ENCODE results near the gene TFG.

GRCh38 chr3:100759950-100760349 is 50.7 kb downstream of the TFG start:
- TF ChIP-seq POLR2A (IDR thresholded peaks at IDR 0.05; ENCODE audit: low read depth, low read length), result no peak
- no peak for TF ChIP-seq CTCF (IDR thresholded peaks at IDR 0.05 in 2 of 3, conservative IDR thresholded peaks at IDR 0.05 in 1 of 3; ENCODE audit: control insufficient read depth in 2 of 3, extremely low read depth in 1 of 3, insufficient read depth in 1 of 3, low read depth in 3 of 3, low read length in 3 of 3)
- TF ChIP-seq E2F4 (IDR thresholded peaks at IDR 0.05; ENCODE audit: low read depth, low read length), result no peak
- no peak for TF ChIP-seq SREBF2 (IDR thresholded peaks at IDR 0.05; ENCODE audit: low read length)
- TF ChIP-seq ZNF622 (IDR thresholded peaks at IDR 0.05), result no peak
- no peak for TF ChIP-seq PAX5 (IDR thresholded peaks at IDR 0.05; ENCODE audit: borderline replicate concordance, low read depth, low read length)
- no peak for TF ChIP-seq STAT3 (IDR thresholded peaks at IDR 0.05; ENCODE audit: low read depth, low read length)
